B cell (primary cell): ENCODE results near the gene MPP2. TPM values are rescaled to one million over a fixed set of nuclear protein-coding genes. Genes with fewer than 3 reads are reported as not detected.

Experiments used
- ATAC-seq: fragments of 200-7000 bp; cut with Tn5 transposase; one replicate; pipeline ENCODE4 v1.10.0; 2021; ENCODE audit warnings: low read depth, mild to moderate bottlenecking, moderate number of reproducible peaks, moderate library complexity
- CTCF ChIA-PET: fragments of 350-600 bp; sonication (Branson Sonifier 250); formaldehyde crosslinking; loops from one replicate; lab custom pipeline; 2021; ENCODE audit warnings: antibody characterized with exemption, inconsistent platforms; lab: Charles Lee
- POLR2A ChIA-PET: fragments of 350-600 bp; sonication (Branson Sonifier 250); formaldehyde crosslinking; loops from one replicate; lab custom pipeline; 2021; ENCODE audit warnings: antibody characterized with exemption; lab: Charles Lee
- DNase-seq: peaks from one replicate; pipeline ENCODE4 v3.0.0; 2013
- H2AFZ ChIP-seq: 2 replicates; pipeline ENCODE4 v1.6.1; 2012; ENCODE audit warnings: mild to moderate bottlenecking, low read depth, low read length; ENCODE audit not compliant: insufficient read depth, poor library complexity, severe bottlenecking
- H3K27ac ChIP-seq, 2 donors: 1 replicate in 1 of 2; 2 replicates in 1 of 2; pipeline ENCODE4 v1.5.1; 2012 to 2013; ENCODE audit warnings: low read length in 2 of 2, mild to moderate bottlenecking in 2 of 2, moderate library complexity in 1 of 2
- H3K27me3 ChIP-seq, 4 experiments: fragments of 200-600 bp in 1 of 4; sonication (generic) in 1 of 4; replicated peaks in 1 of 4; 1 replicate in 2 of 4; 2 replicates in 2 of 4; pipeline versions ENCODE4 v1.6.1 to v1.7.0; 2013 to 2016; ENCODE audit warnings: low read length in 3 of 4, mild to moderate bottlenecking in 2 of 4, mixed read lengths in 1 of 4, moderate library complexity in 1 of 4; ENCODE audit not compliant: insufficient read depth in 4 of 4, control insufficient read depth in 3 of 4; ENCODE audit errors: control extremely low read depth in 1 of 4
- H3K36me3 ChIP-seq, 2 experiments: replicated peaks in 1 of 2; 1 replicate in 1 of 2; 2 replicates in 1 of 2; pipeline versions ENCODE4 v1.6.1 to v1.7.1; 2013; ENCODE audit warnings: low read length in 1 of 2; ENCODE audit not compliant: insufficient read depth in 2 of 2, control insufficient read depth in 1 of 2; ENCODE audit errors: control extremely low read depth in 1 of 2, extremely low read depth in 1 of 2
- H3K4me1 ChIP-seq, 2 donors: fragments of 200-600 bp in 1 of 2; sonication (generic) in 1 of 2; 1 replicate in 1 of 2; 2 replicates in 1 of 2; pipeline versions ENCODE4 v1.5.1 to v1.6.1; 2013 to 2017; ENCODE audit warnings: low read length in 2 of 2; ENCODE audit not compliant: control insufficient read depth in 2 of 2, insufficient read depth in 2 of 2
- H3K4me2 ChIP-seq: replicated peaks from 2 replicates; pipeline ENCODE3; 2012; ENCODE audit warnings: mild to moderate bottlenecking, low read depth, low read length; ENCODE audit not compliant: poor library complexity, severe bottlenecking
- H3K4me3 ChIP-seq, 5 experiments: fragments of 200-600 bp in 1 of 5; sonication (generic) in 1 of 5; 1 replicate in 3 of 5; 2 replicates in 2 of 5; pipeline versions ENCODE4 v1.5.1 to v1.7.0; 2011 to 2016; ENCODE audit warnings: low read length in 4 of 5, mild to moderate bottlenecking in 4 of 5, low read depth in 2 of 5, control low read depth in 1 of 5, moderate library complexity in 1 of 5; ENCODE audit not compliant: insufficient read depth in 1 of 5; ENCODE audit errors: control extremely low read depth in 1 of 5, extremely low read depth in 1 of 5
- H3K79me2 ChIP-seq: fragments of 200-600 bp; sonication (generic); one replicate; pipeline ENCODE4 v1.6.0; 2016; ENCODE audit warnings: low read length; ENCODE audit not compliant: control insufficient read depth, insufficient read depth
- H3K9ac ChIP-seq: fragments of 200-600 bp; sonication (generic); 2 replicates; pipeline ENCODE4 v1.6.1; 2017; ENCODE audit warnings: mild to moderate bottlenecking, low read length, moderate library complexity
- H3K9me3 ChIP-seq, 3 donors: one replicate each; pipeline versions ENCODE4 v1.6.1 to v1.7.1; 2013; ENCODE audit warnings: low read length in 2 of 3; ENCODE audit not compliant: control insufficient read depth in 2 of 3, insufficient read depth in 1 of 3; ENCODE audit errors: control extremely low read depth in 1 of 3
- H4K20me1 ChIP-seq: 2 replicates; pipeline ENCODE4 v1.6.0; 2012; ENCODE audit warnings: mild to moderate bottlenecking, low read length; ENCODE audit not compliant: insufficient read depth, control insufficient read depth, poor library complexity, severe bottlenecking
- H3K27ac Mint-ChIP-seq: one replicate; pipeline ENCODE4 v1.8.0; 2021; ENCODE audit warnings: mixed read lengths
- H3K27me3 Mint-ChIP-seq: one replicate; pipeline ENCODE4 v1.8.0; 2021; ENCODE audit warnings: mixed read lengths
- H3K4me1 Mint-ChIP-seq: one replicate; pipeline ENCODE4 v1.8.0; 2021; ENCODE audit warnings: mixed read lengths
- H3K4me3 Mint-ChIP-seq: one replicate; pipeline ENCODE4 v1.8.0; 2021; ENCODE audit warnings: mixed read lengths
- H3K9me3 Mint-ChIP-seq: one replicate; pipeline ENCODE4 v1.8.0; 2022; ENCODE audit warnings: mixed read lengths; ENCODE audit not compliant: insufficient read depth
- EZH2 ChIP-seq: IDR thresholded peaks from 2 replicates; pipeline ENCODE4 v1.6.1; 2012; ENCODE audit warnings: borderline replicate concordance, low read depth, mild to moderate bottlenecking, moderate library complexity, low read length; ENCODE audit not compliant: insufficient read depth, poor library complexity, severe bottlenecking
- WGBS: methylation state at CpG from one replicate; pipeline ENCODE4 v1.1.5; 2013; ENCODE audit warnings: missing lambda C conversion rate; ENCODE audit not compliant: insufficient coverage; 5-methylcytosine and 5-hydroxymethylcytosine counted together
- intact Hi-C: fragments of 100-400 bp; cut with micrococcal nuclease; formaldehyde crosslinking; loops from one replicate; pipeline ENCODE4 v1.10.0; 2022
- polyA plus RNA-seq: library from polyadenylated mRNA; depleted of rRNA; stranded (reverse); fragments of >200 nt; gene quantifications from 2 replicates; pipeline ENCODE4 v1.2.3, GENCODE V29; 2012
- total RNA-seq, 2 donors: library from RNA; stranded (reverse); fragments of 120-200 nt in 1 of 2; gene quantifications; 1 replicate in 1 of 2; 2 replicates in 1 of 2; pipeline versions ENCODE4 v1.2.3 to v1.2.4, GENCODE V29; 2013 to 2022
- TF ChIP-seq, protein P1 (sequence below): fragments of 200-600 bp; IDR thresholded peaks from one replicate; pipeline ENCODE4 v1.8.0; 2022; ENCODE audit warnings: antibody characterized with exemption, mild to moderate bottlenecking

MPP2 gene
- total and polyA plus RNA-seq, 2 donors (not counting 1 experiment from before 2014, with no cell fraction given), result 0.15 TPM; not detected in 1

DNA sequence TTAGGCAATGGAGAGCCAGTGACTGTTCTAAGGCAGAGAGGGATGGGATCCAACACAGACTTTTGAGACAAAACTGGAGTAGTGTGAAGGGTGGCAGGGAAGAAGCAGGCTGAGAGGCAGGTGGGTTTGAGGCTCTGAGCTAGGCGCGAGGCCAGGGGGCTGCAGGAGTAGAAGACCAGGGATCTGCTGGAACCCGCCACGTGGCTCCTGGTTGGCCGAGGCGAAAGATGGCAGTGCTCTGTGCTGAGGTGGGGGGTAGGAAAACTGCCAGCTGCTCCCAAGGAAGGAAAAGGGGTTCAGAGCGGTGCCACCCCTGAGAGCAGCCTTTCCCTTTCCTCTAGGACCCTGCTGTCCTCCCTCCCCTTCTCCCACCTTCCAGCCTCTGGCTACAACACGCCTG is 54.8 kb downstream of the MPP2 start:
- TF ChIP-seq, protein P1, sequence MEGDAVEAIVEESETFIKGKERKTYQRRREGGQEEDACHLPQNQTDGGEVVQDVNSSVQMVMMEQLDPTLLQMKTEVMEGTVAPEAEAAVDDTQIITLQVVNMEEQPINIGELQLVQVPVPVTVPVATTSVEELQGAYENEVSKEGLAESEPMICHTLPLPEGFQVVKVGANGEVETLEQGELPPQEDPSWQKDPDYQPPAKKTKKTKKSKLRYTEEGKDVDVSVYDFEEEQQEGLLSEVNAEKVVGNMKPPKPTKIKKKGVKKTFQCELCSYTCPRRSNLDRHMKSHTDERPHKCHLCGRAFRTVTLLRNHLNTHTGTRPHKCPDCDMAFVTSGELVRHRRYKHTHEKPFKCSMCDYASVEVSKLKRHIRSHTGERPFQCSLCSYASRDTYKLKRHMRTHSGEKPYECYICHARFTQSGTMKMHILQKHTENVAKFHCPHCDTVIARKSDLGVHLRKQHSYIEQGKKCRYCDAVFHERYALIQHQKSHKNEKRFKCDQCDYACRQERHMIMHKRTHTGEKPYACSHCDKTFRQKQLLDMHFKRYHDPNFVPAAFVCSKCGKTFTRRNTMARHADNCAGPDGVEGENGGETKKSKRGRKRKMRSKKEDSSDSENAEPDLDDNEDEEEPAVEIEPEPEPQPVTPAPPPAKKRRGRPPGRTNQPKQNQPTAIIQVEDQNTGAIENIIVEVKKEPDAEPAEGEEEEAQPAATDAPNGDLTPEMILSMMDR, result no peak
- TF ChIP-seq EZH2, result no peak
- intact Hi-C loops, result no loop called here
- Histone ChIP-seq H3K9ac (no peak overlapping the region), H3K79me2 (no peaks in the 10 kb centered on the region), H3K4me2 (no peak overlapping the region), H2AFZ (no peak overlapping the region), H3K36me3 (no peaks in the 10 kb centered on the region), H3K27me3 (peaks cover 0 to 20% (median 1%) of the 10 kb centered on the region in 4 experiments), H4K20me1 (no peaks in the 10 kb centered on the region), H3K4me3 (no peak overlapping the region), H3K4me1 (no peaks in the 10 kb centered on the region), H3K27ac (no peak overlapping the region), H3K9me3 (peaks cover 0 to 10% (median 0%) of the 10 kb centered on the region in 3 donors)
- ChIA-PET CTCF (interaction anchor here (2.0 kb wide), 1 partner anchor 26 kb away, joined by 5 read pairs; no protein-coding TSS in a partner anchor), POLR2A (no interaction called here)
- no peak for DNase-seq
- no peak overlapping the region for H3K27ac Mint-ChIP-seq
- peaks cover 43% of the 10 kb centered on the region for H3K27me3 Mint-ChIP-seq
- WGBS, result 69% methylated on average over 4 of the region's 8 CpGs
- no peaks in the 10 kb centered on the region for H3K4me1 Mint-ChIP-seq
- no peak for ATAC-seq
- H3K9me3 Mint-ChIP-seq, result no peaks in the 10 kb centered on the region
- H3K4me3 Mint-ChIP-seq, result no peak overlapping the region

- no peak overlapping the region for H3K4me3 Mint-ChIP-seq
- peaks cover 0 to 6% (median 0%) of the 10 kb centered on the region in 4 experiments for H3K27me3 ChIP-seq
- POLR2A ChIA-PET, result no interaction called here
Measured at GRCh38 chr17:43849116-43849515, 58.2 kb downstream of the MPP2 start.

More at GRCh38 chr17:43849116-43849515, 58.2 kb downstream of the MPP2 start:
- no peak overlapping the region for H3K27ac Mint-ChIP-seq
- no peak overlapping the region for H3K4me3 ChIP-seq
- intact Hi-C loops, result no loop called here
- no peaks in the 10 kb centered on the region for H3K9me3 Mint-ChIP-seq
- no peak overlapping the region for H3K27ac ChIP-seq
- no peak for TF ChIP-seq EZH2
- TF ChIP-seq, protein P1, result no peak
- DNase-seq (no peak), ATAC-seq (no peak)
- H3K4me2 ChIP-seq, result no peak overlapping the region
- H3K9me3 ChIP-seq, result no peaks in the 10 kb centered on the region
- no peaks in the 10 kb centered on the region for H4K20me1 ChIP-seq
- CTCF ChIA-PET, result no interaction called here
- H3K4me1 ChIP-seq, result no peaks in the 10 kb centered on the region
- H3K27me3 Mint-ChIP-seq, result peaks cover 42% of the 10 kb centered on the region
- H3K4me1 Mint-ChIP-seq, result no peaks in the 10 kb centered on the region
- H3K9ac ChIP-seq, result no peak overlapping the region
- no peaks in the 10 kb centered on the region for H3K79me2 ChIP-seq
- no peaks in the 10 kb centered on the region for H3K36me3 ChIP-seq
- H2AFZ ChIP-seq, result no peak overlapping the region
- 88% methylated on average over 8 of the region's 8 CpGs for WGBS
